HepG2 (cell line): ENCODE measurements around the gene MPC1. TPM values are rescaled to one million over a fixed set of nuclear protein-coding genes. Genes with fewer than 3 reads are reported as not detected.
A peak's percentile ranks its signal among the peaks of the same experiment; 100 is the strongest.

Experiments
- AGO2 ChIP-seq: fragments of 200-400 bp; formaldehyde crosslinking; optimal IDR thresholded peaks from 2 replicates; pipeline ENCODE3; 2017; ENCODE audit warnings: mild to moderate bottlenecking, low read depth, low read length, moderate library complexity
- ATF3 ChIP-seq: sonication (generic); formaldehyde crosslinking; IDR thresholded peaks from 2 replicates; pipeline ENCODE4 v1.4.0; 2020; ENCODE audit warnings: missing genetic modification reagents
- KAT8 ChIP-seq: IDR thresholded peaks from 2 replicates; pipeline ENCODE4 v1.6.1; 2016; ENCODE audit warnings: missing genetic modification reagents, missing compliant biosample characterization
- SCMH1 ChIP-seq: sonication (generic); formaldehyde crosslinking; IDR thresholded peaks from 2 replicates; pipeline ENCODE4 v1.9.0; 2021; ENCODE audit warnings: missing genetic modification reagents, mild to moderate bottlenecking, borderline replicate concordance
- TCF7L2 ChIP-seq: IDR thresholded peaks from 2 replicates; pipeline ENCODE4 v1.6.1; 2011; ENCODE audit warnings: mild to moderate bottlenecking, low read depth, low read length, moderate library complexity
- THAP8 ChIP-seq: sonication (generic); formaldehyde crosslinking; IDR thresholded peaks from 2 replicates; pipeline ENCODE4 v1.5.1; 2020; ENCODE audit warnings: missing genetic modification reagents, mild to moderate bottlenecking, borderline replicate concordance
- ZNF329 ChIP-seq: sonication (generic); formaldehyde crosslinking; IDR thresholded peaks from 2 replicates; pipeline ENCODE4 v1.9.0; 2021; ENCODE audit warnings: low read depth, mild to moderate bottlenecking, missing genetic modification reagents
- ZNF543 ChIP-seq: sonication (generic); formaldehyde crosslinking; IDR thresholded peaks from 2 replicates; pipeline ENCODE4 v1.4.0; 2020; ENCODE audit warnings: mild to moderate bottlenecking, missing genetic modification reagents
- ZNF567 ChIP-seq: sonication (generic); formaldehyde crosslinking; IDR thresholded peaks from 2 replicates; pipeline ENCODE4 v1.8.1; 2023; ENCODE audit warnings: mild to moderate bottlenecking, missing genetic modification reagents, borderline replicate concordance
- ZNF747 ChIP-seq: sonication (generic); formaldehyde crosslinking; IDR thresholded peaks from 2 replicates; pipeline ENCODE4 v1.8.1; 2023; ENCODE audit warnings: missing genetic modification reagents, mild to moderate bottlenecking, borderline replicate concordance
- ZNF816 ChIP-seq: sonication (generic); formaldehyde crosslinking; IDR thresholded peaks from 2 replicates; pipeline ENCODE4 v1.8.0; 2022; ENCODE audit warnings: missing genetic modification reagents, mild to moderate bottlenecking, borderline replicate concordance
- ZSCAN5A ChIP-seq: sonication (generic); formaldehyde crosslinking; IDR thresholded peaks from 2 replicates; pipeline ENCODE4 v1.8.0; 2022; ENCODE audit warnings: mild to moderate bottlenecking, missing genetic modification reagents, borderline replicate concordance
- polyA plus RNA-seq, 8 experiments: library from polyadenylated mRNA; depleted of rRNA in 3 of 8; stranded (reverse) in 7 of 8; unstranded in 1 of 8; fragments of >200 nt; fragmentation: Illumina TruSeq in 4 of 8; extraction: Trizol in 4 of 8; gene quantifications; 2 replicates each; pipeline versions ENCODE4 v1.2.1 to v1.2.3, GENCODE V29; 2011 to 2016; ENCODE audit warnings: low read depth in 4 of 8, missing spikeins in 1 of 8, mixed read lengths in 1 of 8; ENCODE audit not compliant: insufficient read depth in 1 of 8
- total RNA-seq, 5 experiments: library from RNA; depleted of rRNA; stranded (reverse); fragments of >200 nt; fragmentation: Illumina TruSeq; extraction: Trizol; gene quantifications; 2 replicates each; pipeline ENCODE4 v1.2.3, GENCODE V29; 2016; ENCODE audit warnings: low read depth in 1 of 5
- TF ChIP-seq, protein P1 (sequence below): sonication (generic); formaldehyde crosslinking; IDR thresholded peaks from 2 replicates; pipeline ENCODE4 v1.5.0; 2020; ENCODE audit warnings: mild to moderate bottlenecking, missing genetic modification reagents
- TF ChIP-seq, protein P2 (sequence below): sonication (generic); formaldehyde crosslinking; conservative IDR thresholded peaks from 2 replicates; pipeline ENCODE4 v1.4.0; 2020; ENCODE audit warnings: missing genetic modification reagents
- TF ChIP-seq, protein P3 (sequence below): IDR thresholded peaks from 2 replicates; pipeline ENCODE4 v1.6.1; 2016; ENCODE audit warnings: low read depth, control low read depth

MPC1 gene
- total and polyA plus RNA-seq, 2 of the 13 experiments (the other 11 are each of a cell fraction or from before 2014, with no cell fraction given) = 189 to 214 TPM

- TF ChIP-seq ZNF329 (CRISPR knock-in tag) = no peak
- no peak for TF ChIP-seq SCMH1 (CRISPR knock-in tag)
- TF ChIP-seq AGO2 = no peak
- no peak for TF ChIP-seq TCF7L2
- TF ChIP-seq, protein P1, sequence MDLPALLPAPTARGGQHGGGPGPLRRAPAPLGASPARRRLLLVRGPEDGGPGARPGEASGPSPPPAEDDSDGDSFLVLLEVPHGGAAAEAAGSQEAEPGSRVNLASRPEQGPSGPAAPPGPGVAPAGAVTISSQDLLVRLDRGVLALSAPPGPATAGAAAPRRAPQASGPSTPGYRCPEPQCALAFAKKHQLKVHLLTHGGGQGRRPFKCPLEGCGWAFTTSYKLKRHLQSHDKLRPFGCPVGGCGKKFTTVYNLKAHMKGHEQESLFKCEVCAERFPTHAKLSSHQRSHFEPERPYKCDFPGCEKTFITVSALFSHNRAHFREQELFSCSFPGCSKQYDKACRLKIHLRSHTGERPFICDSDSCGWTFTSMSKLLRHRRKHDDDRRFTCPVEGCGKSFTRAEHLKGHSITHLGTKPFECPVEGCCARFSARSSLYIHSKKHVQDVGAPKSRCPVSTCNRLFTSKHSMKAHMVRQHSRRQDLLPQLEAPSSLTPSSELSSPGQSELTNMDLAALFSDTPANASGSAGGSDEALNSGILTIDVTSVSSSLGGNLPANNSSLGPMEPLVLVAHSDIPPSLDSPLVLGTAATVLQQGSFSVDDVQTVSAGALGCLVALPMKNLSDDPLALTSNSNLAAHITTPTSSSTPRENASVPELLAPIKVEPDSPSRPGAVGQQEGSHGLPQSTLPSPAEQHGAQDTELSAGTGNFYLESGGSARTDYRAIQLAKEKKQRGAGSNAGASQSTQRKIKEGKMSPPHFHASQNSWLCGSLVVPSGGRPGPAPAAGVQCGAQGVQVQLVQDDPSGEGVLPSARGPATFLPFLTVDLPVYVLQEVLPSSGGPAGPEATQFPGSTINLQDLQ (CRISPR knock-in tag) = no peak
- no peak for TF ChIP-seq ZNF747
- 0 out of 2 replicates have a peak, but pooled peaks have one; percentile 4 for TF ChIP-seq ZSCAN5A (CRISPR knock-in tag)
- TF ChIP-seq, protein P2, sequence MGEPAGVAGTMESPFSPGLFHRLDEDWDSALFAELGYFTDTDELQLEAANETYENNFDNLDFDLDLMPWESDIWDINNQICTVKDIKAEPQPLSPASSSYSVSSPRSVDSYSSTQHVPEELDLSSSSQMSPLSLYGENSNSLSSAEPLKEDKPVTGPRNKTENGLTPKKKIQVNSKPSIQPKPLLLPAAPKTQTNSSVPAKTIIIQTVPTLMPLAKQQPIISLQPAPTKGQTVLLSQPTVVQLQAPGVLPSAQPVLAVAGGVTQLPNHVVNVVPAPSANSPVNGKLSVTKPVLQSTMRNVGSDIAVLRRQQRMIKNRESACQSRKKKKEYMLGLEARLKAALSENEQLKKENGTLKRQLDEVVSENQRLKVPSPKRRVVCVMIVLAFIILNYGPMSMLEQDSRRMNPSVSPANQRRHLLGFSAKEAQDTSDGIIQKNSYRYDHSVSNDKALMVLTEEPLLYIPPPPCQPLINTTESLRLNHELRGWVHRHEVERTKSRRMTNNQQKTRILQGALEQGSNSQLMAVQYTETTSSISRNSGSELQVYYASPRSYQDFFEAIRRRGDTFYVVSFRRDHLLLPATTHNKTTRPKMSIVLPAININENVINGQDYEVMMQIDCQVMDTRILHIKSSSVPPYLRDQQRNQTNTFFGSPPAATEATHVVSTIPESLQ = 0 out of 2 replicates have a peak, but pooled peaks have one; percentile 12
- no peak for TF ChIP-seq ZNF543 (CRISPR knock-in tag)
- TF ChIP-seq ZNF816 = no peak
- no peak for TF ChIP-seq ZNF567 (CRISPR knock-in tag)
- TF ChIP-seq KAT8 = no peak
- TF ChIP-seq THAP8 (CRISPR knock-in tag) = no peak
- TF ChIP-seq ATF3 (CRISPR knock-in tag) = no peak
- TF ChIP-seq, protein P3, sequence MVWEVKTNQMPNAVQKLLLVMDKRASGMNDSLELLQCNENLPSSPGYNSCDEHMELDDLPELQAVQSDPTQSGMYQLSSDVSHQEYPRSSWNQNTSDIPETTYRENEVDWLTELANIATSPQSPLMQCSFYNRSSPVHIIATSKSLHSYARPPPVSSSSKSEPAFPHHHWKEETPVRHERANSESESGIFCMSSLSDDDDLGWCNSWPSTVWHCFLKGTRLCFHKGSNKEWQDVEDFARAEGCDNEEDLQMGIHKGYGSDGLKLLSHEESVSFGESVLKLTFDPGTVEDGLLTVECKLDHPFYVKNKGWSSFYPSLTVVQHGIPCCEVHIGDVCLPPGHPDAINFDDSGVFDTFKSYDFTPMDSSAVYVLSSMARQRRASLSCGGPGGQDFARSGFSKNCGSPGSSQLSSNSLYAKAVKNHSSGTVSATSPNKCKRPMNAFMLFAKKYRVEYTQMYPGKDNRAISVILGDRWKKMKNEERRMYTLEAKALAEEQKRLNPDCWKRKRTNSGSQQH (CRISPR knock-in tag) = no peak
These were observed 224 bp downstream of the MPC1 start (continued) for GRCh38 chr6:166382500-166382932.
